HG03159 (cell line): ENCODE data around the gene PRKCD.

Experiments
- ATAC-seq: cut with Tn5 transposase; IDR thresholded peaks from one replicate; pipeline ENCODE4 v1.9.1; 2021; ENCODE audit warnings: mild to moderate bottlenecking, moderate library complexity; ENCODE audit not compliant: unreplicated experiment

Gene PRKCD

GRCh38 chr3:53154881-53155285 lies 6.1 kb upstream of the PRKCD start:
- no peak for ATAC-seq

GRCh38 chr3:53155760-53156159 lies 5.2 kb upstream of the PRKCD start:
- ATAC-seq, result no peak

DNA sequence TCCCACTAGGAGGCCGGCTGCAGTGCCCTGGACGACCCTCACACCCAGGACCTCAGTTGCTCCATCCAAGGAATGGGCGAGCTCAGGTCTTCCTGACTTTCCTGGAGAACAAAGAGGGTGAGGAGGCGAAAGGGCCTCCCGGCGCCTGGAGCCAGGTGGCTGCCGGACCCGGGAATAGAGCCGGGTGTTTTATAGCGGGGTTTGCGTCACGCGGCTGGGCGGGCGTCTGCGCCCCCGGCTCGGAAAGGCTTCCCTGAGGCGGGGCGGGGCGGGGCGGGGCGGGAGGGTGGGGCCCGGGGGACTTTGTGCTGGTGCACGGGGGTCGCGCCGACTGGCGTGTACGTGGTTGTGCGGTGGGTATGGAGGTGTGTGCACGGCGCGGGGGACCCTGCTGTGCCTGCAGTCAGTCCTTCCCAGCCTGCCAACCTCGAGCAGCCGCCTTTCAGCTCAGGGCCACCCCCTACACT lies 4.6 kb upstream of the PRKCD start:
- no peak for ATAC-seq

- no peak for ATAC-seq
Measured at GRCh38 chr3:53157974-53158580, 2.9 kb upstream of the PRKCD start.

DNA sequence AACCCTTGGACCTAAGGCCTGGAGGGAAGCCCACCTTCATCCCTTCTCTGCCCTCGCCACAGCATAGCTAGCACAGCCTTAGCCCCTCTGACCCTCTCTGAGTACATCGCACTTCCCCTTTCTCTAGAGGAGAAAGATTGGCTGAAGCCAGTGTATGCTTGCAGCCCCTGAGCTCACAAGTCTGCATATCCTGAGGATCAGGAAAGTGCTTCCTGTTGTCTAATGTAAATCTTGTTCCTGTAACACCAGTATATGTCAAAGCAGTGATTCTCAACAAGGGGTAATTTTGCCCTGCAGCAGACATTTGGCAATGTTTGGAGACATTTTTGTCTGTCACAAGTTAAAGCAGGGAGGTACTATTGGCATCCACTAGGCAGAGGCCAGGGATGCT lies 2.2 kb upstream of the PRKCD start:
- ATAC-seq, result no peak

DNA sequence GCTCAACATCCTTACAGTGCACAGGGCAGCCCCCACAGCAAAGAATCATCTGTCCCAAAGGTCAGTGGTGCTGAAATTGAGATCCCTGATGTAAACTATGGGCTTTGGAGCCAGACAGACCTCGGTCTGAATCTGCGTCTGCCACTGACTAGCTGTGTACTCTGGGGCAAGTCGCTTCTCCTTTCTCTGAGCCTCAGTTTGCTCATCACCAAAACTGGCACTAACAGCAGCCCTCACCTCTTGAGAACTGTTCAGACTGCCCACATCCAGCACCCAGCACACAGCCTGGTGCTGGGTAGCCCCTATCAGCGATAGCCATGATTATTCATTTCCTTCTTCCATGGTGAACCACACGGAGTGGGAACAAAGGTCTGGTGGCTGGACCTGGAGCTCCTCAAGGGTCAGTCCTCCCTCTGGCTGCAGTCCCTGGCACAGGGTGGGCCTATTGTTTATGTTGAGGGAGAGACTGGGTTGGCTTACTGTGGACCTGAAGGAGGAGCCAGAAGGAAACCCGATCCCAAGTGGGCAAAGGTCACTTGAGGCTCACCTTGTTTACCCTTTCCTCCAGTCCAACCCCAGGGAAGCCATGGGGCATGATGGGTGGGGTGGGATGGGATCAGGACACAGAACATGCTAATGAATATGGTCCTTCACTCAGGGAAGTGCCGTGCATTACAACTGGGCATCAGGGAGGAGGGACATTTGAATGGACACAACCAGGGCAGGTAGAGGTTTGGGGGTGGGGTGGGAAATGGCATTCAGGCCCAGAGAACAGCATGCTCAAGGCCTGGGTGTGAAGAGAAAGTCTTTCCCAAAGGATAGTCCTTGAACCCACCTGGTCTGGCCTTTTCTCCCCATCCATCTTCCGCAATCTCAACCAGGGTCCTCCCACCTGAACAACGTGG lies 1.6 kb upstream of the PRKCD start:
- no peak for ATAC-seq

- no peak for ATAC-seq
Measured at GRCh38 chr3:53160061-53160659, 849 bp upstream of the PRKCD start.

DNA sequence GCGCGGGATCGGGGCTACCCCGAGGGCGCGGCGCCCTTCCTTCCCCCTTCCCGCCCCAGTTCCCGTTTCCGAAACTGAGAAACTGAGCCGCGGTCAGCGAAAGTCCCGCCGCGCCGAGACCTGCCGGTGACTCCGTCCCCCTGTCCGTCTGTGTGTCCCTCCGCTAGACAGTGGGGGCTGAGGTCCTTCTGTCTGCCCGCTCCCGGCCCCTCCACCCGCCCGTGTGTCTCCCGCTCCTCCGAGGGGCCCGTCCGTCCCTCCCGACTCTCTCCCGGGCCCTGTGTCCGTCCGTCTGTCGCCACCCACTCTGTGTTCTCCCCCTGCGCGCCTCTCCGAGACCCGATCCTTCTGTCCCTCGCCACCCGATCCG lies 426 bp downstream of the PRKCD start:
- ATAC-seq, result no peak

GRCh38 chr3:53161820-53162671 lies 1.0 kb downstream of the PRKCD start:
- ATAC-seq, result no peak

DNA sequence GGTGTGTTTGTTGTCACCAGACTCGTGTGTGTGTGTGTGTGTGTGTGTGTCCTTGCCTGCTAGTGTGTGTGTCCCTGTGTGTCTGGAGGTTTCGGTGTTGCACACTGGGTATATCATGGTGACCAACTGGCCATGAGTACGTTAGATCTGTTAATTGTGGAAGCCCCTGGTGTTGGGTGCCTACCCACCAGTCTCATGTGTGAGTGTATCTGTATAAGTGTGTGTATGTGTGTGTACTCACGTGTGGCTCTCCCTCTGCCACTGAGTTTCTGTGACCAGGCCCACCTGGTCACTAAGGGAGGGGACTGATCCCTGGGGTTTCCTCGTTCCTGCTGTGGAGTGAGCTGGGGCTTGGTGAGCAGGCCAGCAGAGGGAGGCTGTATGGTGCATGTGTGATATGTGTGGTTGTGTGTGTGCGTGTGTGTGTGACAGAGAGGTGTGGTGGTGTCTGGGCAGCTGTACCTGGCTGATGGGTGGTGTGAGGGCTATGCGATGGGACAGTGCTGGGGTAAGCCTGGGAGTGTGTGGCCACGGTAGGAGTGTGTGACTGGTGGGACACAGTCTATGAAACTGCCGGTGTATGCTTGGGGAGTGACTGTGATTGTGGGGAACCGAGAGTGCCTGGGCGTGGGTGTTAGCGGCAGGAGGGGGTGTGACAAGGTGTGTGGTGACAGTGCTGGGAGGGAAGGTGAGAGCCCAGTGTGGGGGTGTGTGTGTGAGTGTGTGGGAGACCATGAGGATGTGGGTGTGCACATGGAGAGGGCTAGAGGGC lies 1.8 kb downstream of the PRKCD start:
- no peak for ATAC-seq

GRCh38 chr3:53163444-53164387 lies 2.7 kb downstream of the PRKCD start:
- ATAC-seq, result no peak

GRCh38 chr3:53164911-53165310 lies 3.9 kb downstream of the PRKCD start:
- no peak for ATAC-seq

DNA sequence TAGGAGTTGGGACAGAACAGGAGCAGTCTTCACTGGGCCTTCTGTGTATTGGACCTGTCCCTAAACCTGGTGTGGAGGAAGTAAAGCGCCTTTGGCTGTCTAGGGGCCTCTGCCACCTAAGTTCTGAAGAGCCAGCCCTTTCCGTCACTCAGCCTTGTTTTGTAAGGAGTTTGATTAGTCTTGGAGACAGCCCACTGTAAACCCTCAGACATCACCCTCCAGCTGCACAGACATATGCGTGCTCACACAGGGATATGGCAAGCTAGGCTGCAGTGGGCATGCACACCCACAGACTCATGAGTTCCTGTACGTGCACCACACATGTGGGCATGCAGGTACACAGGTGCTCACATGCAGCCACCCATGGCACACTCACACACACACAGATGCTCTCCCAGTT lies 5.2 kb downstream of the PRKCD start:
- ATAC-seq, result no peak

DNA sequence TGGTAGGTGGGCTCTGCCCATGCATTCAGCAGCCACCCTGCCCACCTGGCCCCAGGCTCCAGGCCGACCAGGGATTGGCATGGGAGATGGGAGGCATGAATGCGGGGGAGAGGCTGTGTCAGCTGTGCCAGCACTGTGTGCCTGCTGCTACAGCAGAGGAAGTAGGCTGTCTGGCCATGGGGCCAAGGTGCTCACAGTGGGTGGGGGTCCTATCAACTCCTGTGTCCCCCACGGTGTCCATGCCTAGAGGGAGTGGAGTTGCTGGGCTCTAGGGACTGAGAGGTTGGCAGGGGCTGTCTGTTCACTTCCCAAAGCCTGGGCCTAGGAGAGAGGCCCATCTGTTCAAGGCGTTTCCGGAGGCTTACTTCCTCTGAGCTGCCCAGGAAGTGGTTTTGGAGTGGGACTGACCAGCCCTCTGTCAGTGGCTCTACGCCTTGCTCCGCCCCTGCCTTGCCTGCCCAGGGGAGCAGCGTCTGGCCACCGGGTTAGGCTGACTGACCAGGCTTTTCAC lies 5.8 kb downstream of the PRKCD start:
- no peak for ATAC-seq

DNA sequence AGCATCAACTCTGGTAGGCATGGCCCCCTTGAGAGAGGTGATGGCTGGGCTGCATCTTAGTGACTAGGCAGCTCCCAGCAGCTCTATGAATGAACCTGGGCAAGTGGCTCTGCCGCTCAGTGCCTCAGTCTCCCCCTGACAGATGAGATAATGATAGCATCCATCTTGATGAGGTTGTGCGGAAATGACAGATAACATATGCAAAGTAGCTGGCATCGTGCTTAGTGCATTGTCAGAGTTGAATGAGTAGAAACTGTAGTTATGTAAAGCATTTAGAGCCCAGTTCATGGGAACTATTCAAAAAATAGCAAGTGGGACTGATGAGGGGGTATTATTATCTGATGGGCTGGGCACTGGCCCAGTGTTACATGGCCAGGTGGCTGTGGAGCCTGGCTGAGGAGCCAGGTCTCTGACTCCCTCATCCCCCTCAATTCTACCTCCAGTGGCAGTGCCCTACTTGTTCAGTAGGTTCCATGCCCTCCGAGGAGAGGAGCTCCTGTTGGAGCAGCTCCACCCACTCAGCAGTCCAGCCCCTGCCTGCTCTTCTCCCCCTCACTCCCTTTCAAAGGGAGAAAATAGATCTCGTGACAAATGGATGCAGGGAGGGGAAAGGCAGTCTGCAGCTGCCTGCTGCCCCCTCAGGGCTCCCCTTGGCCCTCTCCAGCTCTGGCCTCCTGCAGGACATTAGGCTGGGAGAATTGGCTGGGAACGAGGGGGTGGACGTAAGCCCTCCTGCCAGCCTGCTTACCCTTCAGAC lies 6.6 kb downstream of the PRKCD start:
- no peak for ATAC-seq

- no peak for ATAC-seq
Measured at GRCh38 chr3:53168175-53168923, 7.3 kb downstream of the PRKCD start.

DNA sequence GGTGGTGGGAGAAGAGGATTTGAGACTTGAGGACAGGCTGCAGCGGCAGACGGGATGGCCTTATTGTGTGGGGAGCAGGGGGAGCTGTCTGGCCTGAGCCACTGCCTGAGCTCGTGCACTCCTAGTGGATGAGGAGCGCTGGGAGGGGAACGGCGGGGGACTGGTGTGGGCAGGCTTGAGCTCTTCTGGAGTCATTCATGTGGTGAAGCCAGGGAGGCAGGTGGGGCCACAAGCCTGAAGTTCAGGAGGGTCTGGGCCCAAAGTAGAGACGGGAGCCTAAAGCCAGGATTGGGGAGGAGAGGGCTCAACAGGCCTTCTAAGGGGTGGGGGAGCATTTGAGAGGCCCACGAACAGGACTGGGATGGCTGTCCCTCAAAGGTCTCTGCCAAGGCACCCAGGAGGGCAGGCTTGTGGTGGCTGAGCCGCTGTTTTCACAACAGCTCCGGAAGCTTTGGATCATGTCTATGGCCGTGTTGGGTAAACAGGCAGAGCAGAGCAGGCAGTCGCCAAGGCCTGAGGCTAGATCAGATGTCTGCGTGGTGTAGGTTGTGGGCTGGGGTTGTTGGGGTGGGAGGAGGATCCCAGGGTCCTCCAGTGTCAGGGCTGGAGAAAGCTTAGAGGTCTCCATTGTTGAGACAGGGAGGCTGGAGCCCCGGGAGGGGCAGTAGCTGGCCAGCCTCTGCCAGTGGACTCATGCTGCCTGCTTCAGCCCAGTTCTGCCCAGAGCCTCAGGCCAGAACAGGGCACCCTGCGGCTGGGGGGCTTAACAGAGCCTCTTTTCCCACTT lies 8.2 kb downstream of the PRKCD start:
- no peak for ATAC-seq
